ENCODE results near the gene DDX46.
"Not testable (repeated sequence)": the region's sequence is repeated elsewhere in the genome, so short reads cannot be mapped to it uniquely, and the experiment has no call there.

DDX46 gene

DNA sequence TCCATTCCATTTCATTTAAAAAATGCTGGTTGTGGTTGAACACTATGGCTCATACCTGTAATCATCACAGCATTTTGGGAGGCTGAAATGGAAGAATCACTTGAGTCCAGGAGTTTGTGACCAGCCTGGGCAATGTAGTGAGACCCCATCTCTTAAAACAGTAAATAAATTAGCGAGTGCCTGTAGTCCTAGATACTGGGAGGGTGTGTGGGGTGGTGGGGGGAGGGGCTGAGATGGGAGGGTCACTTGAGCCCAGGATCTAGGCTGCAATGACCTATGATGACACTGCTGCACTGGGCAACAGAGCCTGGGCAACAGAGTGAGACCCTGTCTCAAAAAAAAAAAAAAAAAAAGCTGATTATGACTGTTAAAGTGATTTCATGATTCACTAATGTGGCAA is 29.1 kb downstream of the DDX46 start:
- no peak for DNase-seq

- DNase-seq, result no peak
Observed at GRCh38 chr5:134791580-134791979, 33.0 kb downstream of the DDX46 start.

- no peak for DNase-seq
Observed at GRCh38 chr5:134792286-134792685, 33.7 kb downstream of the DDX46 start.

- DNase-seq, result no peak
Observed at GRCh38 chr5:134793111-134793510, 34.5 kb downstream of the DDX46 start.

GRCh38 chr5:134794082-134794481 is 35.5 kb downstream of the DDX46 start:
- no peak for DNase-seq

DNA sequence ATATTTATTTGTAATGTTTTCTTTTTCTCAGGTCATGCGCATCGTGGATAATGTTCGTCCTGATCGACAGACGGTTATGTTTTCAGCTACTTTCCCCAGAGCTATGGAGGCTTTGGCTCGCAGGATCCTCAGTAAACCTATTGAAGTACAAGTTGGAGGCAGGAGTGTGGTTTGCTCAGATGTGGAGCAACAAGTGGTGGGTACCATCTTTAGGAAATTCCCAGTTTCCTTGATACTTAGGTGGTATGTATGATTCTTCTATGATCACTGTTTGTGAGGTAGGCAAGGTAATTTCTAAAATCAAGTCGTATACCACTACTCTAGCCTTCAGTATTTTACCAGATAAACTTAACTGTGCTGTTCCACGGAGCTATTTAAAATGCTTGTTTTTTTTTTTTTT is 36.2 kb downstream of the DDX46 start:
- no peak for DNase-seq

- DNase-seq, result no peak
Observed at GRCh38 chr5:134798468-134798867, 39.9 kb downstream of the DDX46 start.

GRCh38 chr5:134803821-134804220 is 45.2 kb downstream of the DDX46 start:
- DNase-seq, result no peak

GRCh38 chr5:134813407-134813806 is 54.8 kb downstream of the DDX46 start:
- DNase-seq, result no peak

- no peak for DNase-seq
Observed at GRCh38 chr5:134813827-134814226, 55.2 kb downstream of the DDX46 start.

GRCh38 chr5:134817006-134817405 is 58.4 kb downstream of the DDX46 start:
- DNase-seq, result no peak

DNA sequence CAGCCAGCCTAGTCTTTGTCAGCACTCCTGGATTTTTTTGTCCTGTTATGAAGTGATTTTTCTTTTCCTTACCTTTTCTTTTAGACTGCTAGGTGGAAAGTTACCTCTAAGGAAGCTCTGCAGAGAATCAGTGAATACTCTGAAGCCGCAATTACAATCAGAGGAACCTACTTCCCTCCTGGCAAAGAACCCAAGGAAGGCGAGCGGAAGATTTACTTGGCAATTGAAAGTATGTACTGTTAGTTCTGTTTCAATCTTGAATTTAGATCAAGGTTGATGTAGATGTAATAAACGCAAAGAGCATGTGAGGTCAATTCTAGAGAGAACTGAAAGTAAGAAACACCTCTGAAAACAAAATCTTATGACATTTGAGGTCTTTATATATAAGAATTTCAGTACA is 60.2 kb downstream of the DDX46 start:
- DNase-seq, result no peak

- DNase-seq, result no peak
Observed at GRCh38 chr5:134819407-134819963, 60.9 kb downstream of the DDX46 start.

DNA sequence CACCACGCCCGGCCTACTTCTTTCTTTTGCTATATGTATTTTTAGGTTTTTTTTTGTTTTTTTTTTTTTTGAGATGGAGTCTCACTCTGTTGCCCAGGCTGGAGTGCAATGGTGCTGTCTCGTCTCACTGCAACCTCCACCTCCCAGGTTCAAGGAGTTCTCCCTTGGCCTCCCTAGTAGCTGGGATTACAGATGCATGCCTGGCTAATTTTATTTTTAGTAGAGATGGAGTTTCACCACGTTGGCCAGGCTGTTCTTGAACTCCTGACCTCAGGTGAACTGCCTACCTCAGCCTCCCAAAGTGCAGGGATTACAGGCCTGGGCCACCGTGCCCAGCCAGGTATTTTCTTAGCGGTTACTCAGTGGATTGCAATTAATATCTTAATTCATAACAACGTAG is 63.3 kb downstream of the DDX46 start:
- DNase-seq, result no peak

DNA sequence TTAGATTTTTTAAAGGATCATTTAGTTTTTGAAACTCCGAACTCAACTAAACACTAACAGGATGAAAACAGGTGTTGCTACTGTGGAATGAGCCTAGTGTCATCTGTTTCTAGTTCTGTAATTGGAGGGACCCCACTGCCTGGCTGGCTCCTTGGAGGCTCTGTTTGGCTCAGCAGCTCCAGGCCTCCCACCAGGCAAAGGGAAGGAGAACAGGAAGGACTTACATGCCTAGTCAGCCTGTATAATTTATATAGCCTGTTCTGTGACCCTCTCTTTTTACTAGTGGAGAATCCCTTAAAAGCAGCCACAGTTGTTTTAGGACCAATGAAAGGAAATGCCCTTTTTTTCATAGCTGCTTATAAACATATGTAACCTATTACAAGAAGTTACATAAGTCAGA is 66.1 kb downstream of the DDX46 start:
- no peak for DNase-seq

GRCh38 chr5:134825212-134825611 is 66.6 kb downstream of the DDX46 start:
- DNase-seq, result no peak

DNA sequence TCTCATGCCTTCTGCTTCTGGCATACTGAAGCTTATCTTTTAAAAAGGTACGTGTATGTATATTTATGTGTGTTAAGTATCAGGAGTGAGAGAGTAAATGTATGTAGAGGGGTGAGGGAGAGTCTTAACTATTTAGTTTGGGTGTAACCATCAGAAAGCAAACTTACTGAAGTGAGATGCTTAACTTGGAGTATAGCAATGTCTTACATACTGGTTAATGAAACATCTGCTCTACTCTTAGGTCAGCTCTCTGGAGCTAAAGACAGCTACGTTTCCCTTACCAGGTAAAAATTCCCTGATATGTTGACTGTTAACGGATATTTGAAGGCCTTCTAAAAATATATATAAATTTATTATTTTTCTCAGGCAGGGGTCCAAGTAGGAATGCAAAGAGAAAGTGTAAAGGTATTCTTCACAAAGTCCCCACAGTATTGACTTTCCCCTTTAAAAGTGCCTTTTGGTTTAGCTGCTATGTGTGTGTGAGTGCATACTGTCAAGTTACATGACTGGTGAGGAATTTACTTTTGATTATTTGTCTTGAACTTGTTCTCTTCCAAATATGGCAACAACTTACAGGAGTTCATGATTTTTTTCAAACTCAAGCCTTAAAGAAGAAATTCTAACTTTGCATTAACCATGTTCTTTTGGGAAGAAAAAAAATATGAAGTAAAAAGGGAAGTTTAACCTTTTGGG is 74.9 kb downstream of the DDX46 start:
- DNase-seq, result no peak

GRCh38 chr5:134835623-134836022 is 77.0 kb downstream of the DDX46 start:
- DNase-seq, result no peak

GRCh38 chr5:134837530-134838181 is 79.1 kb downstream of the DDX46 start:
- DNase-seq, result no peak

DNA sequence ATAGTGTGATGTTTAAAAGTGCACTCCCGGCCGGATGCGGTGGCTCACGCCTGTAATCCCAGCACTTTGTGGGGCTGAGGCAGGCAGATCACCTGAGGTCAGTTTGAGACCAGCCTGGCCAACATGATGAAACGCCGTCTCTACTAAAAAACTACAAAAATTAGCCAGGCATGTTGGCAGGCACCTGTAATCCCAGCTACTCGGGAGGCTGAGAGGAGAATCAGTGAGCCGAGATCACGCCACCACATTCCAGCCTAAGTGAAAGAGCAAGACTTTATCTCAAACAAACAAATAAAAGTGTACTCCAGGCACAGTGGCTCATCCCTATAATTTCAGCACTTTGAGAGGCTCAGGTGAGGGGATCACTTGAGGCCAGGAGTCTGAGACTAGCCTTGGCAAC is 79.8 kb downstream of the DDX46 start:
- not testable (repeated sequence) for DNase-seq

GRCh38 chr5:134840811-134841210 is 82.2 kb downstream of the DDX46 start:
- no peak for DNase-seq

DNA sequence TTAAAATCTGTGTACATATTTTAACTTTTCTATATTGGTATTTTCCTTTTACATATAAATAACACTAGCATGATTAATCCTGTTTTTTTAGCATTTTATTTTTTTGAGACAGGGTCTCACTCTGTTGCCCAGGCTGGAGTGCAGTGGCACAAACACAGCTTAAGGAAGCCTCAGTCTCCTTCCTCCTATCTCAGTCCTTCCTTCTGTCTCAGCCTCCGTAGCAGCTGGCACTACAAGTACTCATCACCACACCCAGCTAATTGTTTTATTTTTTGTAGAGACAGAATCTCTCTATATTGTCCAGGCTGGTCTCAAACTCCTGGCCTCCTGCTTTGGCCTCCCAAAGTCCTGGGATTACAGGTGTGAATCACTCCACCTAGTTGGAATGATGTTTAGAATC is 85.7 kb downstream of the DDX46 start:
- DNase-seq, result no peak

- DNase-seq, result no peak
Observed at GRCh38 chr5:134845335-134845851, 86.8 kb downstream of the DDX46 start.

All from cortex of kidney (tissue), 1 donor.